ENCODE results near the gene TTC22.

GRCh38 chr1:54767526-54767925, 33.6 kb downstream of the TTC22 start:
- TF ChIP-seq POLR2A (IDR thresholded peaks at IDR 0.05), result no peak
- TF ChIP-seq POLR2AphosphoS5 (IDR thresholded peaks at IDR 0.05), result no peak
- no peak for TF ChIP-seq CTCF (IDR thresholded peaks at IDR 0.05)
- TF ChIP-seq EP300 (IDR thresholded peaks at IDR 0.05), result no peak
